ENCODE measurements around the gene ADAMTSL3.
"Not testable (repeated sequence)": the region's sequence is repeated elsewhere in the genome, so short reads cannot be mapped to it uniquely, and the experiment has no call there.

ADAMTSL3 gene

GRCh38 chr15:83699028-83699427 is 45.1 kb downstream of the ADAMTSL3 start:
- DNase-seq (ENCODE audit: low read depth), result no peak
- no peak for TF ChIP-seq CTCF (conservative IDR thresholded peaks at IDR 0.05; ENCODE audit: low read depth, low read length)
- no peak overlapping the region for H3K4me3 ChIP-seq (ENCODE audit: low read depth, low read length)

- TF ChIP-seq CTCF (conservative IDR thresholded peaks at IDR 0.05; ENCODE audit: low read depth, low read length), result no peak
- H3K4me3 ChIP-seq (ENCODE audit: low read depth, low read length), result no peak overlapping the region
- DNase-seq (ENCODE audit: low read depth), result no peak
Observed at GRCh38 chr15:83700082-83700481, 46.2 kb downstream of the ADAMTSL3 start.

- not testable (repeated sequence) for DNase-seq (ENCODE audit: low read depth); H3K4me3 ChIP-seq (ENCODE audit: low read depth, low read length)
Observed at GRCh38 chr15:83702314-83702713, 48.4 kb downstream of the ADAMTSL3 start.

GRCh38 chr15:83708328-83708727 is 54.4 kb downstream of the ADAMTSL3 start:
- no peak overlapping the region for H3K4me3 ChIP-seq (ENCODE audit: low read depth, low read length)
- no peak for TF ChIP-seq CTCF (conservative IDR thresholded peaks at IDR 0.05; ENCODE audit: low read depth, low read length)
- no peak for DNase-seq (ENCODE audit: low read depth)

- no peak for TF ChIP-seq CTCF (conservative IDR thresholded peaks at IDR 0.05; ENCODE audit: low read depth, low read length)
- peak; percentile 33 for DNase-seq (ENCODE audit: low read depth)
- no peak overlapping the region for H3K4me3 ChIP-seq (ENCODE audit: low read depth, low read length)
Observed at GRCh38 chr15:83709241-83709640, 55.3 kb downstream of the ADAMTSL3 start.

- DNase-seq (ENCODE audit: low read depth), result no peak
- TF ChIP-seq CTCF (conservative IDR thresholded peaks at IDR 0.05; ENCODE audit: low read depth, low read length), result no peak
- H3K4me3 ChIP-seq (ENCODE audit: low read depth, low read length), result no peak overlapping the region
Observed at GRCh38 chr15:83709811-83710210, 55.9 kb downstream of the ADAMTSL3 start.

- no peak for DNase-seq (ENCODE audit: low read depth)
- no peak overlapping the region for H3K4me3 ChIP-seq (ENCODE audit: low read depth, low read length)
- no peak for TF ChIP-seq CTCF (conservative IDR thresholded peaks at IDR 0.05; ENCODE audit: low read depth, low read length)
Observed at GRCh38 chr15:83710452-83710851, 56.5 kb downstream of the ADAMTSL3 start.

GRCh38 chr15:83711236-83711635 is 57.3 kb downstream of the ADAMTSL3 start:
- TF ChIP-seq CTCF (conservative IDR thresholded peaks at IDR 0.05; ENCODE audit: low read depth, low read length), result no peak
- no peak overlapping the region for H3K4me3 ChIP-seq (ENCODE audit: low read depth, low read length)
- no peak for DNase-seq (ENCODE audit: low read depth)

Data from choroid plexus epithelial cell (primary cell).